Fibroblast of lung (primary cell): ENCODE results near the gene CMIP. TPM values are rescaled to one million over a fixed set of nuclear protein-coding genes. Genes with fewer than 3 reads are reported as not detected.

Source experiments
- DNase-seq, 2 donors: peaks; one replicate each; pipeline versions ENCODE4 v3.0.0 to v3.0.0-alpha.2; 2010; ENCODE audit warnings: low read depth in 2 of 2
- H2AFZ ChIP-seq: 2 replicates; pipeline ENCODE4 v1.5.1; 2012; ENCODE audit warnings: low read length, control low read depth, inconsistent platforms
- H3K27ac ChIP-seq: 2 replicates; pipeline ENCODE4 v1.5.1; 2011; ENCODE audit warnings: low read length, control low read depth; ENCODE audit not compliant: insufficient read depth
- H3K27me3 ChIP-seq: 2 replicates; pipeline ENCODE4 v1.5.1; 2011; ENCODE audit warnings: mild to moderate bottlenecking, low read length; ENCODE audit not compliant: control insufficient read depth, insufficient read depth
- H3K36me3 ChIP-seq: 2 replicates; pipeline ENCODE4 v1.5.1; 2011; ENCODE audit warnings: low read length; ENCODE audit not compliant: control insufficient read depth, insufficient read depth
- H3K4me1 ChIP-seq: 2 replicates; pipeline ENCODE4 v1.5.1; 2011; ENCODE audit warnings: low read length; ENCODE audit not compliant: control insufficient read depth, insufficient read depth; ENCODE audit errors: extremely low read depth
- H3K4me2 ChIP-seq: 2 replicates; pipeline ENCODE4 v1.5.1; 2011; ENCODE audit warnings: low read length, control low read depth; ENCODE audit not compliant: insufficient read depth; ENCODE audit errors: extremely low read depth
- H3K4me3 ChIP-seq, 4 experiments: fragments of 200-600 bp in 1 of 4; sonication (generic) in 1 of 4; replicated peaks in 1 of 4; 2 replicates each; pipeline ENCODE4 v1.5.1; 2011 to 2016; ENCODE audit warnings: low read length in 4 of 4, low read depth in 3 of 4, mild to moderate bottlenecking in 3 of 4, control low read depth in 2 of 4, inconsistent platforms in 1 of 4, mixed read lengths in 1 of 4; ENCODE audit not compliant: insufficient read depth in 1 of 4; ENCODE audit errors: control extremely low read depth in 1 of 4
- H3K79me2 ChIP-seq: 2 replicates; pipeline ENCODE4 v1.5.1; 2012; ENCODE audit warnings: mild to moderate bottlenecking, low read length, inconsistent platforms; ENCODE audit not compliant: control insufficient read depth, insufficient read depth
- H3K9ac ChIP-seq: 2 replicates; pipeline ENCODE4 v1.5.1; 2011; ENCODE audit warnings: mild to moderate bottlenecking, low read length, control low read depth; ENCODE audit not compliant: insufficient read depth
- H3K9me3 ChIP-seq: 2 replicates; pipeline ENCODE4 v1.5.1; 2012; ENCODE audit warnings: low read depth, low read length; ENCODE audit not compliant: control insufficient read depth, insufficient read depth
- H4K20me1 ChIP-seq: 2 replicates; pipeline ENCODE4 v1.5.1; 2011; ENCODE audit warnings: low read length; ENCODE audit not compliant: control insufficient read depth, insufficient read depth; ENCODE audit errors: extremely low read depth
- CTCF ChIP-seq, 2 donors: IDR thresholded peaks in 1 of 2; conservative IDR thresholded peaks in 1 of 2; 1 replicate in 1 of 2; 2 replicates in 1 of 2; pipeline ENCODE4 v1.5.1; 2011 to 2012; ENCODE audit warnings: low read length in 2 of 2, control low read depth in 1 of 2, inconsistent platforms in 1 of 2, low read depth in 1 of 2, mild to moderate bottlenecking in 1 of 2
- EZH2 ChIP-seq: IDR thresholded peaks from 2 replicates; pipeline ENCODE4 v1.5.1; 2012; ENCODE audit warnings: low read length, control low read depth, mild to moderate bottlenecking; ENCODE audit errors: missing control alignments
- polyA plus RNA-seq, 2 donors: library from polyadenylated mRNA; depleted of rRNA in 1 of 2; stranded (reverse) in 1 of 2; unstranded in 1 of 2; fragments of >200 nt; gene quantifications; 2 replicates each; pipeline ENCODE4 v1.2.1, GENCODE V29; 2011 to 2012; ENCODE audit warnings: missing spikeins in 1 of 2
- total RNA-seq: library from RNA; depleted of rRNA; stranded (reverse); fragments of >200 nt; gene quantifications from 2 replicates; pipeline ENCODE4 v1.2.1, GENCODE V29; 2014

Gene CMIP
- total and polyA plus RNA-seq, 2 donors (not counting 1 experiment from before 2014, with no cell fraction given) = 1.9 to 5.1 TPM

- Histone ChIP-seq H3K4me1 (peaks cover 14% of the 10 kb centered on the region), H3K27ac (no peak overlapping the region), H3K27me3 (no peaks in the 10 kb centered on the region), H3K79me2 (no peaks in the 10 kb centered on the region), H4K20me1 (peaks cover 2% of the 10 kb centered on the region), H3K36me3 (peaks cover 4% of the 10 kb centered on the region), H3K4me3 (no peak overlapping the region), H2AFZ (no peak overlapping the region), H3K9ac (no peak overlapping the region), H3K9me3 (no peaks in the 10 kb centered on the region), H3K4me2 (no peak overlapping the region)
- TF ChIP-seq CTCF (conservative IDR thresholded peaks at IDR 0.05 in 1 of 2, IDR thresholded peaks at IDR 0.05 in 1 of 2; ENCODE audit: low read depth in 1 of 2, low read length in 2 of 2) = no peak
- no peak for TF ChIP-seq EZH2
- DNase-seq = peak; percentile 65 to 67
These were observed 263.0 kb downstream of the CMIP start for GRCh38 chr16:81707411-81708265.

- no peak for DNase-seq
- peaks cover 4% of the 10 kb centered on the region for H3K36me3 ChIP-seq
- H3K4me3 ChIP-seq = no peak overlapping the region
- peaks cover 2% of the 10 kb centered on the region for H4K20me1 ChIP-seq
- no peak overlapping the region for H3K27ac ChIP-seq
- peaks cover 11% of the 10 kb centered on the region for H3K4me1 ChIP-seq
- TF ChIP-seq EZH2 = no peak
- no peak for TF ChIP-seq CTCF (conservative IDR thresholded peaks at IDR 0.05 in 1 of 2, IDR thresholded peaks at IDR 0.05 in 1 of 2; ENCODE audit: low read depth in 1 of 2, low read length in 2 of 2)
- H3K79me2 ChIP-seq = no peaks in the 10 kb centered on the region
- no peaks in the 10 kb centered on the region for H3K9me3 ChIP-seq
- H3K27me3 ChIP-seq = no peaks in the 10 kb centered on the region
- no peak overlapping the region for H3K9ac ChIP-seq
- H2AFZ ChIP-seq = no peak overlapping the region
- no peak overlapping the region for H3K4me2 ChIP-seq
These were observed 263.8 kb downstream of the CMIP start for GRCh38 chr16:81708266-81709015.
